IMR-90 (cell line): ENCODE data around the gene VCP. TPM values are rescaled to one million over a fixed set of nuclear protein-coding genes. Genes with fewer than 3 reads are reported as not detected.

ENCODE experiments used
- ATAC-seq: fragments of 200-7000 bp; cut with Tn5 transposase; 2 replicates; pipeline ENCODE4 v1.9.1; 2020; ENCODE audit warnings: low read depth, mild to moderate bottlenecking, moderate library complexity
- BruUV-seq: library from RNA; stranded (reverse); fragments of 400-500 nt; replicated peaks from 2 replicates; lab custom pipeline; 2021; lab: Mats Ljungman, UMichigan
- CTCF ChIA-PET: fragments of 300-600 bp; formaldehyde crosslinking; extraction: SDS; loops from one replicate; lab custom pipeline; 2021; ENCODE audit warnings: antibody characterized with exemption; lab: Yijun Ruan, JAX
- POLR2A ChIA-PET: fragments of 300-600 bp; sonication (Branson Sonifier 250); formaldehyde crosslinking; loops from one replicate; lab custom pipeline; 2022; ENCODE audit warnings: antibody characterized with exemption; ENCODE audit not compliant: unreplicated experiment; lab: Charles Lee
- DNase-seq: peaks from one replicate; pipeline ENCODE4 v3.0.0; 2013
- H2AFZ ChIP-seq: replicated peaks from 2 replicates; pipeline ENCODE3; 2013; ENCODE audit warnings: low read length, mild to moderate bottlenecking; ENCODE audit not compliant: poor library complexity
- H2AK5ac ChIP-seq: 2 replicates; pipeline ENCODE4 v1.6.1; 2013; ENCODE audit warnings: low read depth, low read length, inconsistent platforms
- H2AK9ac ChIP-seq: replicated peaks from 2 replicates; pipeline ENCODE3; 2013; ENCODE audit warnings: mild to moderate bottlenecking, low read depth, low read length, moderate library complexity; ENCODE audit not compliant: poor library complexity
- H2BK120ac ChIP-seq: 2 replicates; pipeline ENCODE4 v1.6.1; 2013; ENCODE audit warnings: low read depth, low read length, inconsistent platforms
- H2BK15ac ChIP-seq: 3 replicates; pipeline ENCODE4 v1.6.1; 2013; ENCODE audit warnings: low read depth, low read length, inconsistent platforms
- H2BK20ac ChIP-seq: 2 replicates; pipeline ENCODE4 v1.6.1; 2013; ENCODE audit warnings: low read depth, mild to moderate bottlenecking, inconsistent platforms, low read length, moderate library complexity
- H2BK5ac ChIP-seq: 2 replicates; pipeline ENCODE4 v1.6.1; 2013; ENCODE audit warnings: mild to moderate bottlenecking, low read depth, low read length, inconsistent platforms; ENCODE audit not compliant: poor library complexity, severe bottlenecking
- H3K14ac ChIP-seq: replicated peaks from 2 replicates; pipeline ENCODE4 v1.6.1; 2013; ENCODE audit warnings: low read depth, low read length, inconsistent platforms
- H3K18ac ChIP-seq: 2 replicates; pipeline ENCODE4 v1.6.1; 2013; ENCODE audit warnings: low read depth, low read length, control low read depth
- H3K23ac ChIP-seq: 2 replicates; pipeline ENCODE4 v1.6.1; 2013; ENCODE audit warnings: low read depth, low read length, inconsistent platforms
- H3K27ac ChIP-seq: 2 replicates; pipeline ENCODE4 v1.5.1; 2013; ENCODE audit warnings: mild to moderate bottlenecking, control low read depth, low read length; ENCODE audit not compliant: insufficient read depth
- H3K27me3 ChIP-seq: 2 replicates; pipeline ENCODE4 v1.6.1; 2013; ENCODE audit warnings: low read length; ENCODE audit not compliant: control insufficient read depth, insufficient read depth
- H3K36me3 ChIP-seq: 2 replicates; pipeline ENCODE4 v1.6.1; 2013; ENCODE audit warnings: low read length, mixed read lengths; ENCODE audit not compliant: control insufficient read depth, insufficient read depth
- H3K4ac ChIP-seq: 2 replicates; pipeline ENCODE4 v1.6.1; 2013; ENCODE audit warnings: low read depth, low read length, inconsistent platforms
- H3K4me1 ChIP-seq: 2 replicates; pipeline ENCODE4 v1.6.1; 2013; ENCODE audit warnings: low read length, mixed read lengths; ENCODE audit not compliant: control insufficient read depth, insufficient read depth
- H3K4me2 ChIP-seq: 2 replicates; pipeline ENCODE4 v1.6.1; 2013; ENCODE audit warnings: low read depth, mild to moderate bottlenecking, control low read depth, low read length, moderate library complexity
- H3K4me3 ChIP-seq: 2 replicates; pipeline ENCODE4 v1.5.1; 2013; ENCODE audit warnings: low read depth, mild to moderate bottlenecking, control low read depth, low read length, moderate library complexity; ENCODE audit not compliant: insufficient read depth
- H3K56ac ChIP-seq: 2 replicates; pipeline ENCODE4 v1.6.1; 2013; ENCODE audit warnings: low read length, inconsistent platforms; ENCODE audit not compliant: insufficient read depth; ENCODE audit errors: extremely low read depth
- H3K79me1 ChIP-seq, 2 experiments: 2 replicates each; pipeline ENCODE4 v1.6.1; 2013; ENCODE audit warnings: low read length in 2 of 2, inconsistent platforms in 1 of 2, low read depth in 1 of 2
- H3K9ac ChIP-seq: 2 replicates; pipeline ENCODE4 v1.6.1; 2013; ENCODE audit warnings: low read depth, low read length, control low read depth
- H3K9me1 ChIP-seq: 2 replicates; pipeline ENCODE4 v1.6.1; 2013; ENCODE audit warnings: low read length, inconsistent platforms; ENCODE audit not compliant: insufficient read depth
- H3K9me3 ChIP-seq: 2 replicates; pipeline ENCODE4 v1.6.1; 2013; ENCODE audit warnings: low read length; ENCODE audit not compliant: control insufficient read depth, insufficient read depth
- H4K20me1 ChIP-seq: 2 replicates; pipeline ENCODE4 v1.6.1; 2013; ENCODE audit warnings: low read length, inconsistent platforms; ENCODE audit not compliant: insufficient read depth
- H4K5ac ChIP-seq: 2 replicates; pipeline ENCODE4 v1.6.1; 2013; ENCODE audit warnings: mild to moderate bottlenecking, low read depth, low read length, control low read depth
- H4K8ac ChIP-seq, 2 experiments: 2 replicates each; pipeline ENCODE4 v1.6.1; 2013; ENCODE audit warnings: low read depth in 2 of 2, low read length in 2 of 2, control low read depth in 1 of 2, inconsistent platforms in 1 of 2
- H4K91ac ChIP-seq: 2 replicates; pipeline ENCODE4 v1.6.1; 2013; ENCODE audit warnings: low read depth, low read length, inconsistent platforms; ENCODE audit not compliant: insufficient read depth
- BHLHE40 ChIP-seq: fragments of 150-350 bp; IDR thresholded peaks from 2 replicates; pipeline ENCODE4 v1.6.1; 2016; ENCODE audit warnings: mild to moderate bottlenecking, low read depth, low read length
- CEBPB ChIP-seq: IDR thresholded peaks from 2 replicates; pipeline ENCODE4 v1.6.1; 2012; ENCODE audit warnings: low read depth, low read length, improper control_type of control experiment
- CHD1 ChIP-seq: IDR thresholded peaks from 2 replicates; pipeline ENCODE4 v1.6.1; 2012; ENCODE audit warnings: low read depth, low read length, improper control_type of control experiment
- CTCF ChIP-seq: conservative IDR thresholded peaks from 2 replicates; pipeline ENCODE4 v1.5.1; 2012; ENCODE audit warnings: mild to moderate bottlenecking, low read depth, low read length, improper control_type of control experiment
- ELK1 ChIP-seq: fragments of 150-350 bp; IDR thresholded peaks from 2 replicates; pipeline ENCODE4 v1.6.1; 2016; ENCODE audit warnings: low read depth, mild to moderate bottlenecking, low read length, moderate library complexity, borderline replicate concordance
- FOS ChIP-seq: fragments of 150-350 bp; IDR thresholded peaks from 2 replicates; pipeline ENCODE4 v1.6.1; 2016; ENCODE audit warnings: low read depth, low read length
- MAFK ChIP-seq: IDR thresholded peaks from 2 replicates; pipeline ENCODE4 v1.6.1; 2012; ENCODE audit warnings: low read depth, low read length, improper control_type of control experiment
- MAZ ChIP-seq: IDR thresholded peaks from 2 replicates; pipeline ENCODE4 v1.6.1; 2012; ENCODE audit warnings: low read depth, mild to moderate bottlenecking, low read length, improper control_type of control experiment, moderate library complexity, borderline replicate concordance
- MXI1 ChIP-seq: IDR thresholded peaks from 2 replicates; pipeline ENCODE4 v1.6.1; 2012; ENCODE audit warnings: low read depth, mild to moderate bottlenecking, low read length, moderate library complexity, borderline replicate concordance
- NFE2L2 ChIP-seq: fragments of 150-350 bp; IDR thresholded peaks from 2 replicates; pipeline ENCODE4 v1.6.1; 2016; ENCODE audit warnings: low read depth, mild to moderate bottlenecking, low read length
- POLR2A ChIP-seq: IDR thresholded peaks from 2 replicates; pipeline ENCODE4 v1.6.1; 2012; ENCODE audit warnings: mild to moderate bottlenecking, low read depth, low read length
- RAD21 ChIP-seq: IDR thresholded peaks from 2 replicates; pipeline ENCODE4 v1.6.1; 2012; ENCODE audit warnings: low read length, improper control_type of control experiment
- RCOR1 ChIP-seq: IDR thresholded peaks from 2 replicates; pipeline ENCODE4 v1.6.1; 2012; ENCODE audit warnings: mild to moderate bottlenecking, low read length, improper control_type of control experiment; ENCODE audit not compliant: insufficient replicate concordance
- RFX5 ChIP-seq: IDR thresholded peaks from 2 replicates; pipeline ENCODE4 v1.8.0; 2012; ENCODE audit warnings: low read depth, mild to moderate bottlenecking, low read length, moderate library complexity
- SMC3 ChIP-seq: fragments of 150-350 bp; IDR thresholded peaks from 2 replicates; pipeline ENCODE4 v1.6.1; 2016; ENCODE audit warnings: low read depth, mild to moderate bottlenecking, antibody characterized with exemption, low read length, moderate library complexity
- WGBS, 2 experiments: methylation state at CpG; one replicate each; pipeline versions ENCODE4 v1.1.5 to v1.1.7; 2013; ENCODE audit warnings: missing lambda C conversion rate in 2 of 2; ENCODE audit not compliant: insufficient read length in 1 of 2; ENCODE audit errors: extremely low coverage in 2 of 2; 5-methylcytosine and 5-hydroxymethylcytosine counted together
- dilution Hi-C: fragments of 300-500 bp; cut with HindIII; formaldehyde crosslinking; loops from one replicate; pipeline ENCODE4 v1.14.3; 2018; ENCODE audit warnings: low sequenced_read_pairs; ENCODE audit not compliant: unreplicated experiment
- in situ Hi-C: fragments of 300-500 bp; cut with MboI; formaldehyde crosslinking; loops from 3 replicates; pipeline ENCODE4 v1.14.3; 2019; ENCODE audit warnings: low sequenced_read_pairs, inconsistent platforms, mixed read lengths
- intact Hi-C: fragments of 100-400 bp; cut with micrococcal nuclease; formaldehyde crosslinking; loops from 2 replicates; pipeline ENCODE4 v1.10.0; 2022
- polyA plus RNA-seq, 3 experiments: library from polyadenylated mRNA; depleted of rRNA; stranded (reverse); fragments of >200 nt; gene quantifications; 2 replicates each; pipeline ENCODE4 v1.2.3, GENCODE V29; 2012; ENCODE audit warnings: low replicate concordance in 1 of 3
- total RNA-seq: library from RNA; depleted of rRNA; stranded (reverse); fragments of >200 nt; gene quantifications from 2 replicates; pipeline ENCODE4 v1.2.3, GENCODE V29; 2012
- TF ChIP-seq, protein P1 (sequence below): fragments of 150-350 bp; IDR thresholded peaks from 2 replicates; pipeline ENCODE4 v1.6.1; 2017; ENCODE audit warnings: mild to moderate bottlenecking, antibody characterized with exemption, low read length, low read depth

The VCP gene
- total and polyA plus RNA-seq, 2 of the 4 experiments (the other 2 are of a cell fraction) = 292 to 516 TPM

GRCh38 chr9:35027860-35028259 is 44.6 kb downstream of the VCP start:
- Histone ChIP-seq H2BK5ac (no peak overlapping the region), H2AK9ac (no peak overlapping the region), H2AK5ac (no peak overlapping the region), H2BK15ac (0 out of 3 replicates have a peak overlapping the region, but pooled peaks have one; percentile 54), H4K91ac (no peak overlapping the region), H3K27ac (no peak overlapping the region), H3K4me3 (no peak overlapping the region), H3K56ac (no peak overlapping the region), H4K5ac (no peak overlapping the region), H3K4ac (no peak overlapping the region), H3K27me3 (no peaks in the 10 kb centered on the region), H2BK20ac (no peak overlapping the region), H3K4me1 (peaks cover 7% of the 10 kb centered on the region), H3K14ac (no peak overlapping the region), H3K36me3 (no peaks in the 10 kb centered on the region), H3K23ac (no peak overlapping the region), H3K79me1 (no peaks in the 10 kb centered on the region), H3K9me1 (peaks cover 8% of the 10 kb centered on the region; the same call in 1 of the 2 replicates), H3K9me3 (no peaks in the 10 kb centered on the region), H3K4me2 (no peak overlapping the region), H4K8ac (no peak overlapping the region), H3K18ac (no peak overlapping the region), H2AFZ (no peak overlapping the region), H3K9ac (no peak overlapping the region), H2BK120ac (no peak overlapping the region), H4K20me1 (no peaks in the 10 kb centered on the region)
- intact Hi-C loops = no loop called here
- no CpG with 5 or more reads among the region's 1 CpG for WGBS, 2 experiments
- in situ Hi-C loops = no loop called here
- ChIA-PET POLR2A (no interaction called here), CTCF (interaction anchor here (1.3 kb wide), 1 partner anchor 30 kb away, joined by 3 read pairs; no protein-coding TSS in a partner anchor)
- TF ChIP-seq BHLHE40 = no peak
- no peak for TF ChIP-seq CHD1
- no peak for TF ChIP-seq FOS
- TF ChIP-seq MAFK = no peak
- TF ChIP-seq RCOR1 = no peak
- TF ChIP-seq CEBPB = no peak
- no peak for TF ChIP-seq NFE2L2
- no peak for TF ChIP-seq POLR2A
- no peak for TF ChIP-seq ELK1
- TF ChIP-seq MXI1 = no peak
- no peak for TF ChIP-seq RFX5
- TF ChIP-seq CTCF = no peak
- TF ChIP-seq SMC3 = no peak
- TF ChIP-seq MAZ = no peak
- TF ChIP-seq RAD21 = no peak
- TF ChIP-seq, protein P1, sequence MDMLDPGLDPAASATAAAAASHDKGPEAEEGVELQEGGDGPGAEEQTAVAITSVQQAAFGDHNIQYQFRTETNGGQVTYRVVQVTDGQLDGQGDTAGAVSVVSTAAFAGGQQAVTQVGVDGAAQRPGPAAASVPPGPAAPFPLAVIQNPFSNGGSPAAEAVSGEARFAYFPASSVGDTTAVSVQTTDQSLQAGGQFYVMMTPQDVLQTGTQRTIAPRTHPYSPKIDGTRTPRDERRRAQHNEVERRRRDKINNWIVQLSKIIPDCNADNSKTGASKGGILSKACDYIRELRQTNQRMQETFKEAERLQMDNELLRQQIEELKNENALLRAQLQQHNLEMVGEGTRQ = no peak
- dilution Hi-C loops = no loop called here
- BruUV-seq = no TSS peak
- DNase-seq = peak; percentile 51
- ATAC-seq = no peak
